GM18517 (cell line): ENCODE data around the gene PEX7.
"Not testable (repeated sequence)": the region's sequence is repeated elsewhere in the genome, so short reads cannot be mapped to it uniquely, and the experiment has no call there.

Source experiments
- ATAC-seq: cut with Tn5 transposase; IDR thresholded peaks from one replicate; pipeline ENCODE4 v1.9.1; 2021; ENCODE audit warnings: mild to moderate bottlenecking, moderate library complexity; ENCODE audit not compliant: unreplicated experiment

The PEX7 gene

GRCh38 chr6:136949957-136950356, 127.6 kb downstream of the PEX7 start:
- ATAC-seq, result not testable (repeated sequence)

GRCh38 chr6:136950436-136951126, 128.2 kb downstream of the PEX7 start:
- no peak for ATAC-seq

- ATAC-seq, result no peak
Measured at GRCh38 chr6:136952714-136953260, 130.4 kb downstream of the PEX7 start.

GRCh38 chr6:136955123-136955522, 132.7 kb downstream of the PEX7 start:
- ATAC-seq, result no peak

- ATAC-seq, result no peak
Measured at GRCh38 chr6:136956590-136957544, 134.5 kb downstream of the PEX7 start.

- no peak for ATAC-seq
Measured at GRCh38 chr6:136958168-136958567, 135.8 kb downstream of the PEX7 start.

GRCh38 chr6:136959471-136959891, 137.1 kb downstream of the PEX7 start:
- no peak for ATAC-seq

- not testable (repeated sequence) for ATAC-seq
Measured at GRCh38 chr6:136959935-136960334, 137.5 kb downstream of the PEX7 start.

GRCh38 chr6:136960781-136961180, 138.4 kb downstream of the PEX7 start:
- ATAC-seq, result no peak

GRCh38 chr6:136961848-136962247, 139.5 kb downstream of the PEX7 start:
- no peak for ATAC-seq

GRCh38 chr6:136962661-136963060, 140.3 kb downstream of the PEX7 start:
- ATAC-seq, result no peak

- no peak for ATAC-seq
Measured at GRCh38 chr6:136963259-136963658, 140.9 kb downstream of the PEX7 start.
